Measurements from ENCODE around the gene ABHD12. TPM values are rescaled to one million over a fixed set of nuclear protein-coding genes. Genes with fewer than 3 reads are reported as not detected.
"Not testable (repeated sequence)": the region's sequence is repeated elsewhere in the genome, so short reads cannot be mapped to it uniquely, and the experiment has no call there.

The ABHD12 gene
- polyA plus RNA-seq, 1 donor: 13.9 TPM

DNA sequence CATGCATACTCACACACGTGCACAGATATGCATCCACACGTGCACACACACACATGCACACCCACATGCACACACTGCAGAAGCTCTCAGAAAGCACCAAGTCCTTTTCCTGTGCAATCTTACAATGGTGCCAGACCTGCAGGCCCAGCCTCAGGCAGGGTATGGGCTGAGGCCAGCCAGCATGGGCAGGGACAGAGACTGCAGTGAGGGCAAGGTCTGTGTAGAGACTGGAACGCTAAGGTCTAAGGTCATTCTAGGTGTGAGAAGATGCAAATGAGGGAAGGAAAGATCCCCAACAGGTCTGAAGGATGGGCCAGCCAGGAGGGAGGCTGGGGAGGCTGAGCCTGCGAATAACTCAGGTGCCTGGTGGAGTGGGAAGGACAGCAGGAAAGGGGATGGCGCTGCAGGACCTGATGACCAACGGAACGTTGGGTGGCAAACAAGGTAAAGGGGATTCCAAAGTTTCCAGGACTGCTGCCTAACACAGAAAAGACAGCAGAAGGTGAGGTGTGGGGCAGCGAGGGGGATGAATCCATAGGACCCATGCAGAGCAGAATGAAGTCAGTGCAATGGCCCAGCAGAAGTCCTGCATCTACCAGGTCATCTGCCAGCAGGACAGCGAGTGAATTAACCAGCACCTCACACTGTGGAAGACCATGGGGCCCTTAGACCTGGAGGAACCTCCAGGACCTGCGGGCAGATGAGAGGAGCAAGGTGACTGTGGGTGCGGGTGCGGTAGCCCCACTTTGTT lies 67.0 kb downstream of the ABHD12 start:
- no peak for DNase-seq (ENCODE audit: low read depth)

DNA sequence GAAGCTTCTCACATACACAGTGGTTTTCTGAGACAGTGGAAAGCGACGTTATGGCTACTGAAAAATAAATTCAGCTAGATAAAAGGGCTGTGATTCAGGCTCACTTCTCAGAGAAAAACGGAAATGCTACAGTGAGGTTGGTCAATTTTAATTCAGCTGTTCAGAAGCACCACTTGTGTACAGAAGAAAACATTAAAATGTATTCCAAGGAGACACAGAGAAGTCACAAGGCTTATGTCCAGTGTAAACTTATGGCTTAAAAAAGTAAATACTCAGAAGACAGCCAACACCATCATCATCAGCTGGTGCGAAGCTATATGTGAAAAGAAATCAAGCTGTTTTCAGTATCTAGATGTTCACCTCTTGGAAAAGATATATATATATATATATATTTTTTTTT lies 68.6 kb downstream of the ABHD12 start:
- DNase-seq (ENCODE audit: low read depth): no peak

DNA sequence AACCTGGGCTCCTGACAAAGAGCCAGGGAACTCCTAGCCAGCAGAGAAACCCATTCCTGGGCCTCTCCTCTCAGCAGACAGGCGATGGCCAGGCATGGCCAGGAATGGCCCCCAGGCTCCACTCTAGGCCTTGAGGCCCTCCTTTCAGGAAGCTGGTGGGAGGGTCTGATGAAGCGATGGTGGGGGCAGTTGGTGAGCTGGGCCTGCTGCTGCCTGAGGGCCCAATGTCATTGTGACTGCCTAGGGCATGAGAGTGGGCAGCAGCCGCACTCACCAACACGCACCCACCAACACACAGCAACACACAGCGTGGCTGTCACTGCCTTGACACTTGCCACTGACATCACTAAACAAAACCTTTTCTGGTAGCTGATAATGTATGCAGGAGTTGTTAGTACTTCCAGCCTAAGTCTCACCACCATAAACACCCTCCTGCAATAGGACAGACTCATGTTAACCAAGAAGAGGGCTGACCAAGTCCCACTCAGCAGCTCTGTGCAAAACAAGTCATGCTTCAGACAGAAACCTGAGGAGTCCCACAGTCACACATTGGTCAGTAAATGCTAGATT lies 69.3 kb downstream of the ABHD12 start:
- no peak for DNase-seq (ENCODE audit: low read depth)

DNA sequence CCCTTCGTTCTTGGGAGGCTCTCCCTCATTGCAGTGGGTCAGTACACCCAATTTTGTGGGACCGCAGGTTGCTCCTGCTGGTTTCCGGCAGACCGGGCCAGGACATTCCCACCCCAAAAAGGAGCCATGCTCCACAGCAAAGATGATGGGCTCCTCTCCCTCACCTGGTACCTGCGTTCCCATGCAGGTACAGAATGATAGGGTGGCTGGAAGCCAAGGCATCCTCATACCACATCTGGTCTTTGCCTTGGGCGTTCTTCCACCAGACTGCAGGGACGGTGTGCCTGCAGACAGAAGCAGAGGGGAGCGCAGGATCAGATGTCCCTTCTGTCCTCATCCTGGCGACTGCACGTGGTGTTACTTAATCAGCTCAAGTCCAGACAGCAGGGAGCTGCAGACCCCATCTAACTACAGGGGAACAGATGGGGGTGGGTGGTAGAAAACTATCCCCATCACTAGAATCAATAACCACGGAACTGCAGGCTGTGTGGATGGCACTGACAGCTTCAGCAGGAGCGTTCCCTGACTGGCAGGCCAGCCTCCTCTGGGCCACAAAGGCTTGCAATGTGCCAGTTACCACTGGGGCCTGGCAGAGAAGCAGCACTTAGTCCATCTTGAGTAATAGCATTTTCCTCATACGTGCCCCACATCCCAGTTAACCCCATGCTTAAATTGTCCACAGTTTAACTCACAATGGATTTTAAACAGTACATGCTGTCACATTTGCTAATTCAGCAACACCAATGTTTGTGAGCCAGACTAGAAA lies 70.4 kb downstream of the ABHD12 start:
- no peak for DNase-seq (ENCODE audit: low read depth)

DNA sequence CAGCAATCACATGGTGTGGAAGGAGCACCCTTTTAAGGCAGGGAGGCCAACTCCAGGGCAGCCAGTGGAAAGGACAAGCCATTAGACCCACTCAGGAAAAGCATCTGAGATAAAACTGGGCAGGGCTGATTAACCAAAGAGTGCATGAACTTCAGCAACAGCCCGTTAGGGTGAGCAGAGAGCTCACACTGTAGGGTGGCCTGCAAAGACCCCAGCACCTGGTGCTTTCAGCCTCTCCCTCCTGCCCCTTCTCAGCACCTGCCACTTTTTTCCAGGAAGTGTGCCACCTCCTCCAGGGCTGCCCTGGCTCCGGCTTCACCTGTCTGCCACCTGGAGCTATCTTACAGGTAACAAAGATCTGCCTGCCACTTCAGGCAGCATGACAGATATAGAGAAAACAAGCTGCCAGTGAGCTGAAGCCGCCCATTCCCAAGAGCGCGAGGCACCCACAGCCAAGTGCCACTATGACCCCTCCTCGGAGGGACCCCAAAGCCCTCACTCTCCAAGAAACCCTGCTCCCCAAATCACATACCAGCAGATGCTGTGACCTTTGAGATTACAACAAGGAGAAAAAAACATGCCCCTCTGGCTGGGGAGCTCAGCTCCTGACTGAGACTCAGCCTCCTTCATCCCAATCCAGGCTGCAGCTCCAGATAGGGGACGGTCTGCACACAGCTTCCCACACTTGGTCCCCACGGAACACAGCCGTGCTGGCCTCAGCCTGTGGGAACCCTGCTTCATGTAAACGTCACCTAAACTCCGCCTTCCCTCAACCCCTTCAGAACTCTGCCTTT lies 71.2 kb downstream of the ABHD12 start:
- DNase-seq (ENCODE audit: low read depth): no peak

DNA sequence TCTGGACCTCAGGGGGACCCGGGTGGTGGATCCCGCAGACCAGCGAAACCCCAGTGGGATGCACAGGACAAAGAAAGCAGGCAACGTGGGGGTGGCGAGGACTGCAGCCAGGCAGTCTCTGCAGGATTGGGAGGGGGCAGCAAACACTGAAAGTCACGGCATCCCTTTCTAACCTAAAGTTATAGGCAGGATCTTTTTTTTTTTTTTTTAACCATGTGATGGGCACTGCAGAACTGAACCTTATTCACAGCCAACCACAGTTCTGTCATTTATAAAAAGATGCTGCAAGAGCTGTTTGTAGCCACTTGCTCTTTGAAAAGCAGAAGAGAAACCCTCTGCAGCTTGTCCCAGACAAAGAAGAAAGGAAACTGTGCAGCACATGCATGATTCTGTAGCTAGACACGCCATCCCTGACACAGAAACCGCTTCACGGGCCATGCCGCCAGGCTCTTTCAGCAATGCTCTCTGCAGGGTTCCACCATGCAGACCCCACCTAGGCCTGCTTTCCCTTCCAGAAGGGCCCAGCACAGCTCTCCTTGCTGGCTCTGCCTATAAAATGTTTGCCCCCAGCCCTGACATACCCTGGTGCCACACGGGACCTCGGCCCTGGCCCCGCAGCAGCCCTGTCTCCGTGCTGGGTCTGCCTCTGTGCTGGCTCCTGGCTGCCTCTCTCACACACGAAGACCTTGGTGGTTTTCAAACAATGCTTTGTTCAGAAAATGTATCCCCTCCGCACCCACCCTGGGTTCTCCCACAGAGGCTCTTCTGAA lies 72.0 kb downstream of the ABHD12 start:
- DNase-seq (ENCODE audit: low read depth): no peak

DNA sequence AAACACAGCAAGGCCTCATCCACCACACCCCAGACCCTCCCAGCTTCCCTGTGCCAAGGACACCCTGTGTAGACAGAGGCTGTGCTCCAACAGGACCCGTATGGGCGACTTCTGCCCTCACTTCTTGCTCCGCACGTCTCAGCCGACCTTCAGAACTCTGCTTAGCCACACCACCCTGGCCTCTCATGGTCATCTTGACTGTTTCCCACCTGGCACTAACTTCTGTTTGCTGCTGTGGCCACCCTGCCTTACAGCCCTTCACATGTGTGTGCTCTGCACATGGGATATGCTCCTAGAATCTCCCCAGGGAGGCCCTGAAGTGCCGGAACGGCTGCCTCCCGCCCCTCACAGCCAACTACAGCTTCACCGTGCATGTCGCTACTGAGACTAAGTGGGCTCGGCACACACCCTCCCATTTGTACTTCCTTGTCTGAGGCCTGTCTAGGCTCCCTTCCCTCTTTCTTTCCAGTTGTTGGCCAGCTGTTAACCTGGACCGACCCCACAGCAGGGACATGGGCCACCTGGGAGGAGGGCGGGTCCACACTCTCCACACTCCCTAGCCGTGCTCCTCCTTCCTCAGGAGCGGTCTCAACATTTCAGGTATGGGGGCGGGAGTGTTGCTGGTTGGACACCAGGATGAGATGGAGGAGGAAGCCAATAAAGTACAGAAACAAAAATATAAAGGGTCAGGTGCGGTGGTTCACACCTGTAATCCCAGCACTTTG lies 73.1 kb downstream of the ABHD12 start:
- no peak for DNase-seq (ENCODE audit: low read depth)

DNA sequence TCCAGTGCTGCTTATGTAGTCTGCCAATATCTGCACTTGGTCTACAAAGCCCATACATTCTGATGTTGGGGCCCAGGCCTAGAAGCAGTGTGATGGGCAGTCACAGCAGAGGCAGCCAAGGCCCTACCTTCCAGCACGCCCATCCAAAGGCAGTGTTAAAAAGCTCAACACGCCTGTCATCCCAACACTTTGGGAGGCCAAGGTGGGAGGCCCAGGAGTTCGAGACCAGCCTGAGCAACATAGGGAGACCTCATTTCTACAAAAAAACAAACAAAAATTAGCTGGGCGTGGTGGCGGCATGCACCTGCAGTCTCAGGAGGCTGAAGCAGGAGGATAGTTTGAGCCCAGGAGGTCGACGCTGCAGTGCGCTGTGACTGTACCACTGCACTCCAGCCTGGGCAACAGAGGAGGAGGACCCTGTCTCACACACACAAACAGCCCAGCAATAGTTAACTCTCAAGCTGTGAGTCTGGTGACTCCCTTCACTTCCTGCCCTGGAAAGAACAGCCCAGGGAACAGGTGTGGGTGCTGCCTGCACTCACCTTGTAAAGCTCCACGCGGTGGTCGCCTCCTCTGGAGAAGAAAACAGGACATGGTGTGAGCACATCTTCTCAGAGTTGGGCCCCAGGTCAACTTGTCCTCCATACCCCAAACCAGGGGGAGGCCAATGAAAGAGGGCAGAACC lies 74.0 kb downstream of the ABHD12 start:
- no peak for DNase-seq (ENCODE audit: low read depth)

DNA sequence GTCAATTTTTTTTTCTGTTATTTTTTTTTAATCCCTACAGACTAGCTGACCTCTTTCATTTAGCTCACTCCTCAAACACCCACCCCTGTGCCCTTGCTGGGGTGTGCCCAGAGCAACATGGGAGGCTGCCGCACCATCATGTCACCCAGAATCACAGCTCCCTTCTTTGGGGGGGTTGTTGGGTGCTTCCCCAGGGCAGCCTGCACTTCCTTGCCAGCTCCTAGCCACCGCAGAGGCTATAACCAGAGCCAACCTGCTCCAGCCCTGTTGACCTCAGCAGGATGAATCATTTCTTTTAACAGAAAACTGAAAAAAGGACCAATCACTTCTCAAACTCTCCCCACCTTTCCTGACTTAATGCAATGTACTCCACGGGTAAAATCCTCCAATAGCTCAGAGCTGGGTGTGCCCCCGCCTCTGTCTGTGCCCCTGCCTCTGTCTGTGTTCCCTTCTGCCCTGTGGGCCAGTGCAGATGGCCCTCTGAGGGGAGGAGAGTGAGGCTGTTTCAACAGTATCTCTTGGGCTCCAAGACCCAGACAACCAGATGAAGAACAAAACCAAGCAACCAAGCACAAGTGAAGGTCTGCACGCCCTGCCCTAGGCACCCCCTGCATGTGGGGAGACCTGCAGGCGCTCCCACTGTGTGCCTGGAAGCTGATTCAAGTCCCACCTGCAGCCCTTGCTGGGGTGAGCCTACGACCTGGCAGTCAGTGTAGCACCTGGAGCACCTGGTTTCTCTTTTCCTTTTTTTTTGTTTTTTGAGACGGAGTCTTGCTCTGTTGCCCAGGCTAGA lies 75.0 kb downstream of the ABHD12 start:
- DNase-seq (ENCODE audit: low read depth): no peak

DNA sequence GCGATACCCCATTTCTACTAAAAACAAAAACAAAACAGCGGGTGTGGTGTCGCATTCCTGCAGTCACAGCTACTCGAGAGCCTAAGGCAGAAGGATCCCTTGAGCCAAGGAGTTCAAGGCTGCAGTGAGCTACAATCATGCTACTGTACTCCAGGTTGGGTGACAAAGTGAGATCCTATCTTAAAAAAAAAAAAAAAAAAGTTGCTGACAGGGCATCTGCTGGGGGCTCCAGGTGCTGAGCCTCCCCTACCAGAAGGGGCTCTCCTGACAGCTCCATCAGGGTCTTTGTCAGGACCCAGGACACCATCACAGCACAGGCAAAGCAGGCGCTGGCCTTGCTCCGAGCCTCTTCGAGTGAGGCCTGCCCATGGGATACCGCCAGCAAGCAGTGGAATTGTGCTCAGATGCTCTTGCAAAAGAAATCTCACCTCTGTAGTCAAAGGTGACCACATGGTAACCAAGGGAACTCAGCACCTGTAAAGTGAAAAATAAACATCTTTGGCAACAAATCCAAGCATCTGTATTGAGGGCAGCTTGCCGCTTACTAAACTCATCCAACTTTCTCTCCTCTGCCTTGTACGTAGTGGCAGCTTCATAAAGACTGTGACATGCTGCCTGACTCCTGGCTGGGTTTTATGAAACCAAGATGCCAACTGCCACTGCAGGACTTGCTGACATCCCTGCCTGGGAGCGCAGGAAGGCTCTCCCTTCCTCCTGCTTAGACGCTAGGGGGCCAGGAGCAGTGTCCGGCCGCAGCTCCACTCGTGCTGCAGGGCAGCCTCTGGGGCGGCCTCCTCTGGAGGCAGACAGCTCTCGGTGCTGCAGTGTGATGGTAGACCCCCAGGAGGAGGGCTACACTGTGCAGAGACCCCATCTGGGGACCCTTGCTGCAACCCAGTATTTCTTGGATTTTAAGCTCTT lies 75.9 kb downstream of the ABHD12 start:
- no peak for DNase-seq (ENCODE audit: low read depth)

DNA sequence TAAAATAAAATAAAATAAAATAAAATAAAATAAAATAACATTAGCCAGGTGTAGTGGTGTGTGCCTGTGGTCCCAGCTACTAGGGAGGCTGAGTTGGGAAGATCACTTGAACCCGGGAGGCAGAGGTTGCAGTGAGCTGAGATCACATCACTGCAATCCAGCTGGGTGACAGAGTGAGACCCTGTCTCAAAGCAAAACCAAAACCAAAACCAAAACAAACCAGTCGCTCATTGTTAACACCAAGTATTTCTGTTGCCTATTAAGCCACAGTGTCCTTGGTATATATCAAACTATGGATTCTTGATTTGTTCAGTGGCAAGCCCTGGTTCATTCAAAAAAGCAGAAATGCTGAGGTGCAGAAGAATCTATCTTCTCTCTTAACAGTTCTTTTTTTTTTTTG lies 77.0 kb downstream of the ABHD12 start:
- DNase-seq (ENCODE audit: low read depth): no peak

DNA sequence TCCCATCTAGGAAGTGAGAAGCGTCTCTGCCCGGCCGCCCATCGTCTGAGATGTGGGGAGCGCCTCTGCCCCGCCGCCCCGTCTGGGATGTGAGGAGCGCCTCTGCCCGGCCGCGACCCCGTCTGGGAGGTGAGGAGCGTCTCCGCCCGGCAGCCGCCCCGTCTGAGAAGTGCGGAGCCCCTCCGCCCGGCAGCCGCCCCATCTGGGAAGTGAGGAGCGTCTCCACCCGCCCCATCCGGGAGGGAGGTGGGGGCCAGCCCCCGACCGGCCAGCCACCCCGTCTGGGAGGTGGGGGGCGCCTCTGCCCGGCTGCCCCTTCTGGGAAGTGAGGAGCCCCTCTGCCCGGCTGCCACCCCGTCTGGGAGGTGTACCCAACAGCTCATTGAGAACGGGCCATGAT lies 77.9 kb downstream of the ABHD12 start:
- not testable (repeated sequence) for DNase-seq (ENCODE audit: low read depth)

DNA sequence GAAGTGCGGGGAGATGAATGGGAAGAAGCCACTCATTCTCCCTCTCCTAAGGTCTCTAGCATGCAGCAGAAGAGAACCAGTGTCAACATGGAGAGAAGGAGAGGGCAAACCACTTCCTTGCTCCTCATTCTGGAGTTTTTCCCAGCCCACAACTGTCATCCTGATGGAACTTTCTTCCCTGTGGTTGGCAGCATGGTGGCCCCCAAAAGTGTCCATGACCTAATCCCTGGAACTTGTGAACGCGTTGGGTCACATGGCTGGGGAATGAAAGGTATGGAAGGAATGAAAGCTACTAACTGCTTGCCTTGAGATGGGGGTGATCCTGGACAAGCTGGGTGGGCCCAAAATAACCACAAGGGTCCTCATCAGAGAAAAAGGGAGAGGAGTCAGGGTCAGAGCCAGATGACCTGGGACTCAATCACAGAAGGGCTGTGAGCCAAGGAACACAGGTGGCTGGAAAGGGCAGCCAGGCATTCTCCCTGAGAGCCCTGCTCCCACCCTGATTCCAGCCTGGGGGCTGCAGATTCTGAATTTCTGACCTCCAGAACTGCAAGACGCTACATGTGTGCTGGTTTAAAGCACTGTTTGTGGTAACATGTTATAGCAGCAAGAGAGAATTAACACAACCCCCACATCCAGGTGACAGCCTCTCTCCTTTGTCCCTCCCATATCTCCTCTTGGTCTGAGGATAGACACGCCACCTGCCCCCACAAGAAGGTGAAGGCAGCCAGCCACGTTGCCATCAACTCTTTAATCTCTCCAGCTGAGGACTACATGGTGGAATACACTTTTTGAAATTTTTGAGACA lies 79.5 kb downstream of the ABHD12 start:
- DNase-seq (ENCODE audit: low read depth): no peak

DNA sequence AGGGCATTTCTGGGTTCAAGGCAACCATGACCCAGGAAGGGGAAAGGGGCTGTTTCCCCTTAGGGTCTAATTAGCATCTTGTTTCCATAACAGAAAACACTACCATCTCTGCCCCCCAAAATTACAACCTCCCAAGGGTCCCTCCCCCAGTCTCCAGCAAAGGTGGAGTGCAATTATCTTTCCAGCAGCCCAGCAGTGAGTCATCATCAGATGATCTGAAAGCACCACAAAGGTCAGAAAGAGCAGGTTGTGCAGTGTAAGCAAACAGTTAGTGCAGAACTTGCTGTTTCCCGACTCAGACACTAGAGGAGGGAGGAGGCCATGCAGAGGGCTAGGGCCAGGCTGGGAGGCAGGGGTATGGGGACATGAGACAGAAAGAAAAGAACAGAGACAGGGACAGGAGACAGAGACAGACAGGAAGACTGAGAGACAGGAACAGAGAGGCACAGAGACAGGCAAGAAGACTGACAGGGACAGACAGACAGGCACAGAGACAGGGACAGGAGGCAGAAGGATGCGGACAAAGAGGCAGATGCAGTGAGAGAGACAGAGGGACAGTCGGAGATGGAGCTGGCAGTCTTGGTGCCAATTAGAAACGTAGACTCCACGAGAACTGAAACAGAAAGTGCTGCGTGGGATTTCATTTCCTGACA lies 80.2 kb downstream of the ABHD12 start:
- no peak for DNase-seq (ENCODE audit: low read depth)

DNA sequence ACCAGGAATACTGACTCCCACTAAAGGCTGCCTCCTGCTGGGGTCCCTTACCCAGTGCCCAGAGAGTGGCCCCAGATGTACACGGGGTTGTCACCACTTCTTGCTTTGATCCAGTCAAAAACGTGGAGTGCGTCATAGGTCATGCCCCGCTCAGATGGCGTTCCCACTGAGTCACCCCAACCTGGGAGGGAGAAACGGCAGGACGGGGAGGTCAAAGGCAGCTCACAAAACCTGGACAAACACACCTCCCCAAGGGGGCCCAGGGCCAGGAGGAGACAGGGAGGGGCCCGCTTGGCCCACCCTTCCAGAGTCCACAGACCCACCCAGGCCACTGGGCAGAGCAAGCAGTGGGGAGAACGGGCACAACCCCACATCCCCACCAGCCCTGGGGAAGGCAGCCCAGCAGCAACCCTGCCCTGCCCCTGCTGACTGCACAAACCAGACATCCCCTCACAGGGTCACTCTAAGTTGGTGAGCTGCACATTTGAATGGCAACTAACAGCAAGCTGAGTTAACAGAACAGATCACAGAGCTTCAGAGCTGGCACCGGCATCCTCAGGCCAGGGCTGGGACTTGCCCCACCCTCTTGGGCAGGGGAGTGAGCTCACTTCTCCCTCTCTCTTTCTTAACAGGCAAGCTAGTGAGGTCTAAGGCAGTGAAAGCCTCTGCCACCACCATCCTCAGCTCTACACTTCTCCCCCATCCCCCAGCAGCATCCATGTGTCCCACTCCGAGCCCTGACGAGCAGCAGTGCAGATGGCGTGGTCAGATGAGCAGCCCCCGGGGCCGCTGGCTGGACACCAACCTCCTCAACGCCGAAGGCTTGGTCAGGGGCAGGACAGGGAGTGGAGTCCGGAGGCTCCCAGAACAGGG lies 81.0 kb downstream of the ABHD12 start:
- DNase-seq (ENCODE audit: low read depth): no peak

All from forelimb muscle (tissue), 1 donor.